DND-41 (cell line): ENCODE measurements around the gene NRG2.

Source experiments
- EZH2 ChIP-seq: IDR thresholded peaks from 3 replicates; pipeline ENCODE4 v1.6.1; 2012; ENCODE audit warnings: borderline replicate concordance, low read depth, mild to moderate bottlenecking, moderate library complexity, low read length, inconsistent platforms; ENCODE audit not compliant: severe bottlenecking
- TF ChIP-seq, protein P1 (sequence below): IDR thresholded peaks from 2 replicates; pipeline ENCODE4 v1.5.1; 2012; ENCODE audit warnings: borderline replicate concordance, low read length, moderate library complexity, mild to moderate bottlenecking; ENCODE audit not compliant: poor library complexity, severe bottlenecking; ENCODE audit errors: extremely low read depth

DNA sequence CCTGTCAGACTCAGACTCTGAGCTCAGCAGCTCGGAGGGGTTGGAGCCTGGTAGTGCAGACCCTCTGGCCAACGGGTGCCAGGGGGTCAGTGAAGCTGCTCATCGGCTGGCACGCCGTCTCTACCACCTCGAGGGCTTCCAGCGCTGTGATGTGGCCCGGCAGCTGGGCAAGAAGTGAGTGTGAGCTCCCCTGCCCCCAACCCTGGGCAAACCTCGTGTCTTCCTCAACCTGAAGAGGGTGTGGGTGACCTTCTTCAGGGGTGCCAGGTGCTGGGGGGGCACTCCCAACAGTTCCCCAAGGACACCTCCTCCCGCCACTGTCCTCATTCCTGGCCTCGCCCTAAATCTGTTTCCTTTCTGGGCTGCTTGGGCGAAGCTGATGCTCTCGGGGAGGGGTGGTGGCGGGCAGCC is 228.9 kb downstream of the NRG2 start:
- TF ChIP-seq, protein P1, sequence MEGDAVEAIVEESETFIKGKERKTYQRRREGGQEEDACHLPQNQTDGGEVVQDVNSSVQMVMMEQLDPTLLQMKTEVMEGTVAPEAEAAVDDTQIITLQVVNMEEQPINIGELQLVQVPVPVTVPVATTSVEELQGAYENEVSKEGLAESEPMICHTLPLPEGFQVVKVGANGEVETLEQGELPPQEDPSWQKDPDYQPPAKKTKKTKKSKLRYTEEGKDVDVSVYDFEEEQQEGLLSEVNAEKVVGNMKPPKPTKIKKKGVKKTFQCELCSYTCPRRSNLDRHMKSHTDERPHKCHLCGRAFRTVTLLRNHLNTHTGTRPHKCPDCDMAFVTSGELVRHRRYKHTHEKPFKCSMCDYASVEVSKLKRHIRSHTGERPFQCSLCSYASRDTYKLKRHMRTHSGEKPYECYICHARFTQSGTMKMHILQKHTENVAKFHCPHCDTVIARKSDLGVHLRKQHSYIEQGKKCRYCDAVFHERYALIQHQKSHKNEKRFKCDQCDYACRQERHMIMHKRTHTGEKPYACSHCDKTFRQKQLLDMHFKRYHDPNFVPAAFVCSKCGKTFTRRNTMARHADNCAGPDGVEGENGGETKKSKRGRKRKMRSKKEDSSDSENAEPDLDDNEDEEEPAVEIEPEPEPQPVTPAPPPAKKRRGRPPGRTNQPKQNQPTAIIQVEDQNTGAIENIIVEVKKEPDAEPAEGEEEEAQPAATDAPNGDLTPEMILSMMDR = no peak
- no peak for TF ChIP-seq EZH2
